Liver (tissue), 9 donors: ENCODE measurements around the gene DLK1. TPM values are rescaled to one million over a fixed set of nuclear protein-coding genes. Genes with fewer than 3 reads are reported as not detected.

Source experiments
- DNase-seq: peaks from one replicate; pipeline ENCODE4 v3.0.0-alpha.2; 2017; ENCODE audit warnings: low spot score
- H3K27ac ChIP-seq, 2 donors: one replicate each; pipeline ENCODE4 v1.7.0; 2013; ENCODE audit warnings: inconsistent platforms in 2 of 2, low read length in 2 of 2, control low read depth in 1 of 2, low read depth in 1 of 2, mild to moderate bottlenecking in 1 of 2
- H3K27me3 ChIP-seq, 4 donors: one replicate each; pipeline versions ENCODE4 v1.6.1 to v1.7.0; 2013; ENCODE audit warnings: low read length in 3 of 4, inconsistent platforms in 1 of 4, mild to moderate bottlenecking in 1 of 4, moderate library complexity in 1 of 4; ENCODE audit not compliant: control insufficient read depth in 4 of 4, insufficient read depth in 4 of 4
- H3K36me3 ChIP-seq, 4 donors: one replicate each; pipeline versions ENCODE4 v1.6.1 to v1.7.0; 2013; ENCODE audit warnings: low read length in 3 of 4, mild to moderate bottlenecking in 3 of 4, low read depth in 1 of 4, moderate library complexity in 1 of 4; ENCODE audit not compliant: control insufficient read depth in 4 of 4, insufficient read depth in 3 of 4
- H3K4me1 ChIP-seq, 4 donors: one replicate each; pipeline versions ENCODE4 v1.6.1 to v1.7.0; 2013; ENCODE audit warnings: low read length in 3 of 4, mild to moderate bottlenecking in 3 of 4, moderate library complexity in 1 of 4; ENCODE audit not compliant: control insufficient read depth in 4 of 4, insufficient read depth in 4 of 4
- H3K4me3 ChIP-seq, 3 donors: one replicate each; pipeline versions ENCODE4 v1.6.1 to v1.7.0; 2013; ENCODE audit warnings: low read length in 3 of 3, control low read depth in 1 of 3, low read depth in 1 of 3, mild to moderate bottlenecking in 1 of 3
- H3K9ac ChIP-seq, 2 donors: one replicate each; pipeline ENCODE4 v1.7.0; 2013; ENCODE audit warnings: low read length in 2 of 2, mild to moderate bottlenecking in 2 of 2, moderate library complexity in 2 of 2, control low read depth in 1 of 2, low read depth in 1 of 2
- H3K9me3 ChIP-seq, 4 donors: one replicate each; pipeline versions ENCODE4 v1.6.1 to v1.7.0; 2013; ENCODE audit warnings: low read length in 3 of 4; ENCODE audit not compliant: control insufficient read depth in 4 of 4
- ATF3 ChIP-seq: IDR thresholded peaks from 2 replicates; pipeline ENCODE4 v1.6.1; 2016; ENCODE audit warnings: antibody characterized with exemption
- FOXA1 ChIP-seq: IDR thresholded peaks from 2 replicates; pipeline ENCODE4 v1.6.1; 2016; ENCODE audit warnings: antibody characterized with exemption
- GABPA ChIP-seq, 2 donors: IDR thresholded peaks in 1 of 2; conservative IDR thresholded peaks in 1 of 2; 2 replicates each; pipeline ENCODE4 v1.6.1; 2016; ENCODE audit warnings: antibody characterized with exemption in 2 of 2, mild to moderate bottlenecking in 1 of 2, moderate library complexity in 1 of 2
- HNF4A ChIP-seq, 2 donors: conservative IDR thresholded peaks; 2 replicates each; pipeline ENCODE4 v1.6.1; 2016; ENCODE audit warnings: antibody characterized with exemption in 2 of 2, mild to moderate bottlenecking in 2 of 2
- JUND ChIP-seq, 2 donors: IDR thresholded peaks; 2 replicates each; pipeline ENCODE4 v1.6.1; 2016; ENCODE audit warnings: antibody characterized with exemption in 2 of 2
- MAX ChIP-seq: IDR thresholded peaks from 2 replicates; pipeline ENCODE4 v1.6.1; 2016; ENCODE audit warnings: antibody characterized with exemption
- NR2F2 ChIP-seq: IDR thresholded peaks from 2 replicates; pipeline ENCODE4 v1.6.1; 2016; ENCODE audit warnings: antibody characterized with exemption
- RAD21 ChIP-seq, 2 donors: IDR thresholded peaks; 2 replicates each; pipeline ENCODE4 v1.6.1; 2016; ENCODE audit warnings: antibody characterized with exemption in 2 of 2, mild to moderate bottlenecking in 2 of 2
- RXRA ChIP-seq, 2 donors: IDR thresholded peaks; 2 replicates each; pipeline ENCODE4 v1.6.1; 2017 to 2018; ENCODE audit warnings: antibody characterized with exemption in 2 of 2, mild to moderate bottlenecking in 1 of 2
- SP1 ChIP-seq: IDR thresholded peaks from 2 replicates; pipeline ENCODE4 v1.6.1; 2018; ENCODE audit warnings: antibody characterized with exemption, mild to moderate bottlenecking
- YY1 ChIP-seq: IDR thresholded peaks from 2 replicates; pipeline ENCODE4 v1.6.1; 2016; ENCODE audit warnings: antibody characterized with exemption, mild to moderate bottlenecking
- ZBTB33 ChIP-seq: IDR thresholded peaks from 2 replicates; pipeline ENCODE4 v1.6.1; 2016; ENCODE audit warnings: antibody characterized with exemption
- WGBS: extraction: QIAGEN DNeasy Blood & Tissue Kit; methylation state at CpG from one replicate; pipeline ENCODE4 v1.1.7; 2013; 5-methylcytosine and 5-hydroxymethylcytosine counted together
- polyA plus RNA-seq, 2 donors: library from polyadenylated mRNA; stranded (reverse) in 1 of 2; unstranded in 1 of 2; fragments of 200-250 nt in 1 of 2; fragments of >200 nt in 1 of 2; fragmentation: Nextera tagmentation in 1 of 2; extraction: Ambion mirVana in 1 of 2; gene quantifications; one replicate each; pipeline versions ENCODE4 v1.2.1 to v1.2.3, GENCODE V29; 2013 to 2015
- total RNA-seq, 2 donors: library from RNA; depleted of rRNA; stranded (reverse); fragments of >200 nt; gene quantifications; one replicate each; pipeline ENCODE4 v1.2.3, GENCODE V29; 2014
- donor health status: healthy.
- donor health status: healthy.
- donor health status: healthy.
- donor health status: healthy.
- donor health status: healthy.

DLK1 gene
- total and polyA plus RNA-seq, 4 donors = 0.42 to 331 (median 1.8) TPM; not detected in 1

GRCh38 chr14:100679153-100679552 is 47.5 kb upstream of the DLK1 start:
- Histone ChIP-seq H3K9me3 (no peaks in the 10 kb centered on the region), H3K36me3 (no peaks in the 10 kb centered on the region), H3K4me3 (no peak overlapping the region), H3K9ac (no peak overlapping the region), H3K4me1 (peaks cover 0 to 13% (median 4%) of the 10 kb centered on the region in 4 donors), H3K27ac (peak overlapping the region; percentile 54 to 69), H3K27me3 (peaks cover 0 to 3% (median 0%) of the 10 kb centered on the region in 4 donors)
- WGBS = 92% methylated on average over 6 of the region's 6 CpGs
- DNase-seq = no peak
- TF ChIP-seq ZBTB33 (no peak), HNF4A (conservative IDR thresholded peaks at IDR 0.05) (no peak), NR2F2 (no peak), FOXA1 (no peak), RXRA (IDR thresholded peaks at IDR 0.05) (no peak), SP1 (no peak), ATF3 (no peak), GABPA (IDR thresholded peaks at IDR 0.05 in 1 of 2, conservative IDR thresholded peaks at IDR 0.05 in 1 of 2) (no peak), MAX (no peak), YY1 (no peak), JUND (IDR thresholded peaks at IDR 0.05) (no peak)

GRCh38 chr14:100679707-100680438 is 46.8 kb upstream of the DLK1 start:
- H3K36me3 ChIP-seq = no peaks in the 10 kb centered on the region
- 64% methylated on average over 16 of the region's 16 CpGs for WGBS
- peaks cover 0 to 13% (median 4%) of the 10 kb centered on the region in 4 donors for H3K4me1 ChIP-seq
- H3K27me3 ChIP-seq = peaks cover 0 to 3% (median 0%) of the 10 kb centered on the region in 4 donors
- peak overlapping the region; percentile 65 to 78 for H3K27ac ChIP-seq
- H3K9ac ChIP-seq = no peak overlapping the region
- peak; percentile 72 for DNase-seq
- H3K4me3 ChIP-seq = no peak overlapping the region
- TF ChIP-seq SP1 = no peak
- peak in 1 of 2 donors; percentile 31 for TF ChIP-seq HNF4A (conservative IDR thresholded peaks at IDR 0.05)
- peak in 1 of 2 donors; percentile 22 for TF ChIP-seq RAD21 (IDR thresholded peaks at IDR 0.05)
- TF ChIP-seq NR2F2 = peak; percentile 92
- TF ChIP-seq RXRA (IDR thresholded peaks at IDR 0.05) = peak; percentile 57 to 80
- H3K9me3 ChIP-seq = no peaks in the 10 kb centered on the region

- no peak overlapping the region for H3K9ac ChIP-seq
- DNase-seq = no peak
Measured at GRCh38 chr14:100680439-100681051, 46.1 kb upstream of the DLK1 start.

More at GRCh38 chr14:100680439-100681051, 46.1 kb upstream of the DLK1 start:
- 68% methylated on average over 23 of the region's 23 CpGs for WGBS
- peak overlapping the region; percentile 65 to 78 for H3K27ac ChIP-seq
- H3K4me1 ChIP-seq = peaks cover 0 to 13% (median 4%) of the 10 kb centered on the region in 4 donors
- peaks cover 0 to 3% (median 0%) of the 10 kb centered on the region in 4 donors for H3K27me3 ChIP-seq
- no peak for TF ChIP-seq YY1
- no peak for TF ChIP-seq JUND (IDR thresholded peaks at IDR 0.05)
- TF ChIP-seq RXRA (IDR thresholded peaks at IDR 0.05) = peak in 1 of 2 donors; percentile 45
- peak; percentile 96 for TF ChIP-seq NR2F2
- H3K36me3 ChIP-seq = no peaks in the 10 kb centered on the region
- no peaks in the 10 kb centered on the region for H3K9me3 ChIP-seq
- no peak overlapping the region for H3K4me3 ChIP-seq
